HEK293 (cell line): ENCODE data around the gene CST2.

ENCODE experiments used
- CTCF ChIP-seq: fragments of 450-650 bp; formaldehyde crosslinking; IDR thresholded peaks from 2 replicates; pipeline ENCODE4 v1.5.1; 2016; ENCODE audit warnings: missing biosample characterization, missing genetic modification characterization
- RBAK ChIP-seq: fragments of 450-650 bp; formaldehyde crosslinking; IDR thresholded peaks from 2 replicates; pipeline ENCODE4 v1.5.1; 2016; ENCODE audit warnings: missing biosample characterization, missing genetic modification characterization
- REST ChIP-seq: fragments of 450-650 bp; formaldehyde crosslinking; IDR thresholded peaks from 2 replicates; pipeline ENCODE4 v1.5.1; 2016; ENCODE audit warnings: missing biosample characterization, missing genetic modification characterization
- ZBTB8A ChIP-seq: fragments of 450-650 bp; formaldehyde crosslinking; IDR thresholded peaks from 2 replicates; pipeline ENCODE4 v1.5.1; 2016; ENCODE audit warnings: missing biosample characterization, missing genetic modification characterization
- ZNF354C ChIP-seq: fragments of 450-650 bp; formaldehyde crosslinking; IDR thresholded peaks from 2 replicates; pipeline ENCODE4 v1.5.1; 2016; ENCODE audit warnings: missing biosample characterization, missing genetic modification characterization, low read depth, borderline replicate concordance
- ZNF660 ChIP-seq: fragments of 450-650 bp; IDR thresholded peaks from 2 replicates; pipeline ENCODE4 v1.5.1; 2018; ENCODE audit warnings: missing biosample characterization, mild to moderate bottlenecking, missing genetic modification characterization
- ZSCAN5A ChIP-seq: fragments of 450-650 bp; formaldehyde crosslinking; IDR thresholded peaks from 2 replicates; pipeline ENCODE4 v1.5.1; 2016; ENCODE audit warnings: missing biosample characterization, missing genetic modification characterization

GRCh38 chr20:23857962-23858595, 31.6 kb upstream of the CST2 start:
- TF ChIP-seq CTCF: no peak
- TF ChIP-seq ZNF660 (tag by site-specific recombination): no peak
- no peak for TF ChIP-seq ZSCAN5A (tag by site-specific recombination)
- TF ChIP-seq REST (tag by site-specific recombination): no peak
- TF ChIP-seq ZBTB8A: no peak
- TF ChIP-seq ZNF354C (tag by site-specific recombination): no peak
- TF ChIP-seq RBAK (tag by site-specific recombination): no peak
